Upper lobe of left lung (tissue), 4 donors: ENCODE results near the gene ARFGAP1.

ENCODE experiments used
- CTCF ChIP-seq, 6 experiments: fragments of 450-650 bp in 4 of 6; fragments of 200-600 bp in 2 of 6; sonication (generic) in 2 of 6; IDR thresholded peaks; one replicate each; pipeline ENCODE4 v1.5.1; 2016 to 2019; ENCODE audit warnings: antibody characterized with exemption in 6 of 6
- EP300 ChIP-seq, 4 donors: sonication (generic); formaldehyde crosslinking; IDR thresholded peaks; one replicate each; pipeline ENCODE4 v1.5.1; 2017; ENCODE audit warnings: antibody characterized with exemption in 4 of 4, control low read depth in 2 of 4
- POLR2A ChIP-seq, 4 donors: fragments of 450-650 bp; IDR thresholded peaks; one replicate each; pipeline ENCODE4 v1.5.1; 2016 to 2017; ENCODE audit warnings: antibody characterized with exemption in 4 of 4, mild to moderate bottlenecking in 2 of 4

GRCh38 chr20:63317061-63317460 lies 44.4 kb downstream of the ARFGAP1 start:
- no peak for TF ChIP-seq CTCF (IDR thresholded peaks at IDR 0.05)
- no peak for TF ChIP-seq POLR2A (IDR thresholded peaks at IDR 0.05)
- TF ChIP-seq EP300 (IDR thresholded peaks at IDR 0.05): no peak
